Ovary (tissue), 3 donors: ENCODE data around the gene GNL3.

Experiments
- EP300 ChIP-seq: sonication (generic); formaldehyde crosslinking; IDR thresholded peaks from one replicate; pipeline ENCODE4 v1.6.1; 2017; ENCODE audit warnings: antibody characterized with exemption
- POLR2A ChIP-seq: fragments of 450-650 bp; IDR thresholded peaks from one replicate; pipeline ENCODE4 v1.6.1; 2017; ENCODE audit warnings: antibody characterized with exemption, mild to moderate bottlenecking, moderate library complexity
- TF ChIP-seq, protein P1 (sequence below), 3 donors: fragments of 450-650 bp in 2 of 3; fragments of 200-600 bp in 1 of 3; IDR thresholded peaks; one replicate each; pipeline versions ENCODE4 v1.5.1 to v1.8.0; 2016 to 2022; ENCODE audit warnings: antibody characterized with exemption in 3 of 3, mild to moderate bottlenecking in 1 of 3
- donor health status: DM: no; HTN: no; CAD: no.

DNA sequence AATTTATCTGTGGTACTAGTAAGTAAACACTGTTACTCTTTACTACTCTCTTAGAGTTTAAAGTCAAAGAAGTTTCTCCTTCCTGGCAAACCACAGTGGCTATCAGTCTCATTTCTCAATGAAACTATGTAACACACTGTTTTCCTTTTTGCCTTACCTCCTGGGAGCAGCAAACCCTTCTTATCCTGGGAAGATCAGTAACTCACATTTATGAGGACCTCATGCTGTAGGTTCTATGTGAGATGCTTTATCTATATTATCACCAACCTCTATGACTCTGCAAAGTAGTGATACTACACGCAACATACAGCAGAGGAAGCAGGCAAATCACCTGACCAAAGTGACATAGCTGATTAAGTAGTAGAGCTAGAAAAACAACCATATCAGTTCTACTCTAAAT lies 35.4 kb upstream of the GNL3 start:
- TF ChIP-seq, protein P1, sequence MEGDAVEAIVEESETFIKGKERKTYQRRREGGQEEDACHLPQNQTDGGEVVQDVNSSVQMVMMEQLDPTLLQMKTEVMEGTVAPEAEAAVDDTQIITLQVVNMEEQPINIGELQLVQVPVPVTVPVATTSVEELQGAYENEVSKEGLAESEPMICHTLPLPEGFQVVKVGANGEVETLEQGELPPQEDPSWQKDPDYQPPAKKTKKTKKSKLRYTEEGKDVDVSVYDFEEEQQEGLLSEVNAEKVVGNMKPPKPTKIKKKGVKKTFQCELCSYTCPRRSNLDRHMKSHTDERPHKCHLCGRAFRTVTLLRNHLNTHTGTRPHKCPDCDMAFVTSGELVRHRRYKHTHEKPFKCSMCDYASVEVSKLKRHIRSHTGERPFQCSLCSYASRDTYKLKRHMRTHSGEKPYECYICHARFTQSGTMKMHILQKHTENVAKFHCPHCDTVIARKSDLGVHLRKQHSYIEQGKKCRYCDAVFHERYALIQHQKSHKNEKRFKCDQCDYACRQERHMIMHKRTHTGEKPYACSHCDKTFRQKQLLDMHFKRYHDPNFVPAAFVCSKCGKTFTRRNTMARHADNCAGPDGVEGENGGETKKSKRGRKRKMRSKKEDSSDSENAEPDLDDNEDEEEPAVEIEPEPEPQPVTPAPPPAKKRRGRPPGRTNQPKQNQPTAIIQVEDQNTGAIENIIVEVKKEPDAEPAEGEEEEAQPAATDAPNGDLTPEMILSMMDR (IDR thresholded peaks at IDR 0.05) = no peak
- TF ChIP-seq POLR2A = no peak
- no peak for TF ChIP-seq EP300
